H1 (cell line): ENCODE measurements around the gene TMEM161B. TPM values are rescaled to one million over a fixed set of nuclear protein-coding genes. Genes with fewer than 3 reads are reported as not detected.

Experiments
- CTCF ChIA-PET: fragments of 300-600 bp; sonication (Branson Sonifier 250); formaldehyde crosslinking; loops from one replicate; lab custom pipeline; 2021; ENCODE audit not compliant: partially characterized antibody; lab: Charles Lee
- POLR2A ChIA-PET: fragments of 300-600 bp; sonication (Branson Sonifier 250); formaldehyde crosslinking; loops from one replicate; lab custom pipeline; 2021; ENCODE audit warnings: inconsistent platforms; ENCODE audit not compliant: partially characterized antibody; lab: Charles Lee
- DNase-seq, 2 experiments: peaks; one replicate each; pipeline versions ENCODE4 v3.0.0 to v3.0.0-alpha.2; 2010 to 2022; ENCODE audit warnings: low spot score in 2 of 2, low read depth in 1 of 2, mixed read lengths in 1 of 2
- FAIRE-seq: peaks from 2 replicates; lab custom pipeline; 2011; peaks lifted over from hg19 to GRCh38; lab: Jason Lieb, UNC
- H2AFZ ChIP-seq: 2 replicates; pipeline ENCODE4 v1.8.1; 2012; ENCODE audit warnings: low read length, inconsistent platforms
- H2AK5ac ChIP-seq: 2 replicates; pipeline ENCODE4 v1.6.1; 2013; ENCODE audit warnings: low read depth, low read length
- H2BK120ac ChIP-seq: replicated peaks from 2 replicates; pipeline ENCODE3; 2013; ENCODE audit warnings: low read depth, low read length, inconsistent platforms
- H2BK12ac ChIP-seq: 2 replicates; pipeline ENCODE4 v1.6.1; 2013; ENCODE audit warnings: low read depth, low read length
- H2BK15ac ChIP-seq: 2 replicates; pipeline ENCODE4 v1.6.1; 2013; ENCODE audit warnings: low read length
- H2BK20ac ChIP-seq: 2 replicates; pipeline ENCODE4 v1.6.1; 2013; ENCODE audit warnings: low read length
- H2BK5ac ChIP-seq: 2 replicates; pipeline ENCODE4 v1.6.1; 2013; ENCODE audit warnings: low read depth, low read length
- H3K14ac ChIP-seq: 2 replicates; pipeline ENCODE4 v1.6.1; 2013; ENCODE audit warnings: inconsistent platforms; ENCODE audit not compliant: insufficient read length
- H3K18ac ChIP-seq: 2 replicates; pipeline ENCODE4 v1.6.1; 2013; ENCODE audit warnings: low read length; ENCODE audit errors: extremely low read depth
- H3K23ac ChIP-seq: 2 replicates; pipeline ENCODE4 v1.6.1; 2013; ENCODE audit warnings: inconsistent platforms; ENCODE audit not compliant: insufficient read length
- H3K23me2 ChIP-seq: 2 replicates; pipeline ENCODE4 v1.6.1; 2013; ENCODE audit warnings: low read depth, low read length
- H3K27ac ChIP-seq: 2 replicates; pipeline ENCODE4 v1.6.1; 2011; ENCODE audit warnings: low read depth, low read length, inconsistent platforms
- H3K27me3 ChIP-seq, 4 experiments: replicated peaks in 1 of 4; 1 replicate in 1 of 4; 2 replicates in 3 of 4; pipeline versions ENCODE4 v1.6.1 to v1.8.1; 2011 to 2013; ENCODE audit warnings: low read length in 3 of 4, mild to moderate bottlenecking in 3 of 4, inconsistent platforms in 2 of 4, mixed read lengths in 2 of 4, moderate library complexity in 1 of 4; ENCODE audit not compliant: control insufficient read depth in 3 of 4, insufficient read depth in 3 of 4; ENCODE audit errors: extremely low read depth in 1 of 4
- H3K36me3 ChIP-seq, 4 experiments: 2 replicates each; pipeline versions ENCODE4 v1.6.1 to v1.8.1; 2011 to 2013; ENCODE audit warnings: mild to moderate bottlenecking in 4 of 4, low read length in 3 of 4, moderate library complexity in 2 of 4, control low read depth in 1 of 4, inconsistent platforms in 1 of 4; ENCODE audit not compliant: insufficient read depth in 4 of 4, control insufficient read depth in 2 of 4
- H3K4ac ChIP-seq: replicated peaks from 2 replicates; pipeline ENCODE3; 2013; ENCODE audit warnings: low read length, low read depth, mixed read lengths, inconsistent platforms; ENCODE audit not compliant: insufficient read length
- H3K4me1 ChIP-seq, 4 experiments: replicated peaks in 1 of 4; 1 replicate in 1 of 4; 2 replicates in 3 of 4; pipeline versions ENCODE4 v1.6.1 to v1.8.1; 2011 to 2013; ENCODE audit warnings: low read length in 3 of 4, inconsistent platforms in 2 of 4, mixed read lengths in 1 of 4; ENCODE audit not compliant: insufficient read depth in 4 of 4, control insufficient read depth in 3 of 4
- H3K4me2 ChIP-seq, 2 experiments: 2 replicates each; pipeline versions ENCODE4 v1.6.1 to v1.8.1; 2011 to 2013; ENCODE audit warnings: low read depth in 2 of 2, low read length in 2 of 2, control low read depth in 1 of 2, inconsistent platforms in 1 of 2, mild to moderate bottlenecking in 1 of 2; ENCODE audit not compliant: insufficient read depth in 1 of 2
- H3K4me3 ChIP-seq, 4 experiments: fragments of 200-600, 300-600 bp in 1 of 4; sonication (generic), shearing (Covaris generic), sonication (Bioruptor Twin) in 1 of 4; 2 replicates each; pipeline versions ENCODE4 v1.5.1 to v1.8.1; 2011 to 2016; ENCODE audit warnings: low read length in 4 of 4, low read depth in 3 of 4, control low read depth in 2 of 4, inconsistent platforms in 2 of 4, mild to moderate bottlenecking in 2 of 4, mixed read lengths in 1 of 4, moderate library complexity in 1 of 4; ENCODE audit not compliant: insufficient read depth in 2 of 4; ENCODE audit errors: extremely low read depth in 1 of 4
- H3K56ac ChIP-seq: replicated peaks from 2 replicates; pipeline ENCODE3; 2013; ENCODE audit warnings: low read depth, mild to moderate bottlenecking, mixed read lengths, low read length, inconsistent platforms; ENCODE audit not compliant: insufficient read length
- H3K79me1 ChIP-seq: 2 replicates; pipeline ENCODE4 v1.6.1; 2013; ENCODE audit warnings: low read depth, low read length, control low read depth
- H3K79me2 ChIP-seq, 2 experiments: 2 replicates each; pipeline versions ENCODE4 v1.6.1 to v1.8.1; 2012 to 2013; ENCODE audit warnings: low read length in 2 of 2, mild to moderate bottlenecking in 2 of 2, inconsistent platforms in 1 of 2; ENCODE audit not compliant: insufficient read depth in 2 of 2, control insufficient read depth in 1 of 2
- H3K9ac ChIP-seq, 4 experiments: replicated peaks in 1 of 4; 1 replicate in 1 of 4; 2 replicates in 3 of 4; pipeline versions ENCODE4 v1.6.1 to v1.8.1; 2011 to 2013; ENCODE audit warnings: low read depth in 3 of 4, low read length in 3 of 4, control low read depth in 2 of 4, mild to moderate bottlenecking in 2 of 4, moderate library complexity in 2 of 4, inconsistent platforms in 1 of 4; ENCODE audit errors: extremely low read depth in 1 of 4
- H3K9me3 ChIP-seq, 2 experiments: 2 replicates each; pipeline versions ENCODE4 v1.6.1 to v1.8.1; 2012 to 2013; ENCODE audit warnings: mild to moderate bottlenecking in 2 of 2, moderate library complexity in 2 of 2, control low read depth in 1 of 2, inconsistent platforms in 1 of 2, low read depth in 1 of 2, low read length in 1 of 2, mixed read lengths in 1 of 2; ENCODE audit not compliant: insufficient read depth in 2 of 2
- H4K20me1 ChIP-seq, 2 experiments: replicated peaks in 1 of 2; 2 replicates each; pipeline versions ENCODE3 to v1.8.1; 2011 to 2013; ENCODE audit warnings: inconsistent platforms in 2 of 2, low read length in 2 of 2, mild to moderate bottlenecking in 1 of 2; ENCODE audit not compliant: insufficient read depth in 2 of 2, control insufficient read depth in 1 of 2
- H4K5ac ChIP-seq: 2 replicates; pipeline ENCODE4 v1.6.1; 2013; ENCODE audit warnings: low read length, low read depth, mixed read lengths, inconsistent platforms; ENCODE audit not compliant: insufficient read length
- H4K8ac ChIP-seq: 2 replicates; pipeline ENCODE4 v1.8.0; 2013; ENCODE audit warnings: mild to moderate bottlenecking, moderate library complexity, low read length, inconsistent platforms; ENCODE audit not compliant: insufficient read depth; ENCODE audit errors: extremely low read depth
- H4K91ac ChIP-seq: replicated peaks from 2 replicates; pipeline ENCODE3; 2013; ENCODE audit warnings: low read length, mixed read lengths, inconsistent platforms; ENCODE audit not compliant: insufficient read length
- BRCA1 ChIP-seq: IDR thresholded peaks from 2 replicates; pipeline ENCODE4 v1.6.1; 2012; ENCODE audit warnings: low read depth, low read length, improper control_type of control experiment
- EP300 ChIP-seq, 2 experiments: IDR thresholded peaks; 1 replicate in 1 of 2; 2 replicates in 1 of 2; pipeline ENCODE4 v1.6.1; 2011 to 2012; ENCODE audit warnings: low read depth in 2 of 2, low read length in 2 of 2, mild to moderate bottlenecking in 2 of 2, borderline replicate concordance in 1 of 2, inconsistent platforms in 1 of 2, moderate library complexity in 1 of 2
- SIRT6 ChIP-seq: IDR thresholded peaks from one replicate; pipeline ENCODE4 v1.7.1; 2012; ENCODE audit warnings: low read length, inconsistent platforms
- polyA plus RNA-seq, 7 experiments: library from polyadenylated mRNA; depleted of rRNA in 3 of 7; stranded (reverse) in 5 of 7; unstranded in 2 of 7; fragments of >200 nt in 5 of 7; fragments of 200-250 nt in 2 of 7; gene quantifications; 1 replicate in 5 of 7; 2 replicates in 1 of 7; 4 replicates in 1 of 7; pipeline versions ENCODE4 v1.2.1 to v1.2.3, GENCODE V29; 2011 to 2013; ENCODE audit warnings: missing spikeins in 2 of 7, mixed read lengths in 2 of 7
- total RNA-seq: library from RNA; stranded (reverse); fragmentation: NEBNext Ultra II Directional; extraction: Animal tissue kit (Norgen Biotek cat#: 25700); gene quantifications from 2 replicates; pipeline ENCODE4 v1.2.1, GENCODE V29; 2021

Gene TMEM161B
- total and polyA plus RNA-seq, 2 of the 8 experiments (the other 6 are each of a cell fraction or from before 2014, with no cell fraction given): 7.4 to 13.8 TPM

GRCh38 chr5:88256037-88256436 is 12.6 kb downstream of the TMEM161B start:
- H2BK120ac ChIP-seq: no peak overlapping the region
- H4K91ac ChIP-seq: no peak overlapping the region
- H3K9ac ChIP-seq: no peak overlapping the region
- H2BK5ac ChIP-seq: no peak overlapping the region
- peak overlapping the region; percentile 72; the same call in 1 of the 2 replicates for H3K27ac ChIP-seq
- H4K5ac ChIP-seq: peak overlapping the region; percentile 97
- peak overlapping the region in 1 of 4 experiments; percentile 40; a peak in 1 of 8 replicates for H3K4me3 ChIP-seq
- FAIRE-seq (no peak), DNase-seq (no peak)
- H3K4ac ChIP-seq: no peak overlapping the region
- H3K4me2 ChIP-seq: peak overlapping the region; percentile 58 to 74; a peak in 2 of 4 replicates
- peaks cover 0 to 21% (median 5%) of the 10 kb centered on the region in 4 experiments; a peak in 5 of 7 replicates for H3K4me1 ChIP-seq
- H3K79me1 ChIP-seq: no peaks in the 10 kb centered on the region
- H3K18ac ChIP-seq: no peak overlapping the region; the same call in 1 of the 2 replicates
- no peak overlapping the region for H3K14ac ChIP-seq
- no peak overlapping the region for H2AFZ ChIP-seq
- H3K79me2 ChIP-seq: peaks cover 0 to 92% of the 10 kb centered on the region in 2 experiments; a peak in 3 of 4 replicates
- H2BK12ac ChIP-seq: no peak overlapping the region
- TF ChIP-seq EP300 (IDR thresholded peaks at IDR 0.05; ENCODE audit: borderline replicate concordance in 1 of 2, low read depth in 2 of 2, low read length in 2 of 2): no peak
- no peak for TF ChIP-seq SIRT6
- no peak for TF ChIP-seq BRCA1
- CTCF ChIA-PET: no interaction called here
- H2BK15ac ChIP-seq: no peak overlapping the region
- H3K27me3 ChIP-seq: no peaks in the 10 kb centered on the region
- no peak overlapping the region for H2AK5ac ChIP-seq
- H3K9me3 ChIP-seq: no peaks in the 10 kb centered on the region
- H3K36me3 ChIP-seq: no peaks in the 10 kb centered on the region; a peak in 2 of 8 replicates
- no peaks in the 10 kb centered on the region for H3K23me2 ChIP-seq
- no peak overlapping the region for H4K8ac ChIP-seq
- H4K20me1 ChIP-seq: no peaks in the 10 kb centered on the region
- no peak overlapping the region for H2BK20ac ChIP-seq
- POLR2A ChIA-PET: interaction anchor here (1.0 to 1.3 kb wide), 2 partner anchors 11 to 12 kb away, joined by 3 read pairs; no protein-coding TSS in a partner anchor
- no peak overlapping the region for H3K56ac ChIP-seq
- no peak overlapping the region for H3K23ac ChIP-seq
